Measurements from ENCODE around the gene KSR1. TPM values are rescaled to one million over a fixed set of nuclear protein-coding genes. Genes with fewer than 3 reads are reported as not detected.

KSR1 gene
- total and polyA plus RNA-seq, 2 experiments from 2014 or later, result 7.8 to 53.2 TPM

GRCh38 chr17:27657620-27658019 lies 201.4 kb downstream of the KSR1 start:
- no peak for ATAC-seq
- Histone ChIP-seq H3F3A (replicated peaks; ENCODE audit: low read depth) (no peaks in the 10 kb centered on the region), H3K79me2 (replicated peaks; ENCODE audit: insufficient read depth) (no peaks in the 10 kb centered on the region), H4K20me1 (replicated peaks; ENCODE audit: insufficient read depth) (no peaks in the 10 kb centered on the region), H3K4me3 (no peak overlapping the region), H3K9me2 (ENCODE audit: insufficient read depth) (no peaks in the 10 kb centered on the region), H3K4me2 (no peak overlapping the region), H3K27ac (ENCODE audit: low read depth) (no peak overlapping the region), H3K4me1 (ENCODE audit: insufficient read depth) (no peaks in the 10 kb centered on the region), H3K36me3 (ENCODE audit: insufficient read depth) (no peaks in the 10 kb centered on the region), H2AFZ (no peak overlapping the region), H3K27me3 (ENCODE audit: insufficient read depth) (no peaks in the 10 kb centered on the region)
- TF ChIP-seq CTCF (conservative IDR thresholded peaks at IDR 0.05; ENCODE audit: low read depth in 2 of 2) (no peak), REST (IDR thresholded peaks at IDR 0.05; ENCODE audit: unreplicated experiment) (peak; percentile 74), CREB1 (CRISPR knock-in tag; IDR thresholded peaks at IDR 0.05; ENCODE audit: low read depth) (no peak), POLR2AphosphoS5 (IDR thresholded peaks at IDR 0.05; ENCODE audit: low read depth) (no peak)
- Mint-ChIP-seq H3K27me3 (ENCODE audit: insufficient read depth, low read depth, poor library complexity) (peaks cover 2% of the 10 kb centered on the region), H3K4me1 (peaks cover 4% of the 10 kb centered on the region), H3K36me3 (ENCODE audit: low read depth) (no peaks in the 10 kb centered on the region; the same call in 2 of the 3 replicates), H3K27ac (no peak overlapping the region), H3K4me3 (no peak overlapping the region), H3K9me3 (no peaks in the 10 kb centered on the region; the same call in 1 of the 3 replicates)
- peak; percentile 52 for DNase-seq (ENCODE audit: low spot score)

GRCh38 chr17:27659683-27660082 lies 203.4 kb downstream of the KSR1 start:
- Mint-ChIP-seq H3K4me3 (no peak overlapping the region), H3K4me1 (no peaks in the 10 kb centered on the region), H3K27me3 (ENCODE audit: insufficient read depth, low read depth, poor library complexity) (peaks cover 7% of the 10 kb centered on the region), H3K27ac (no peak overlapping the region), H3K9me3 (no peaks in the 10 kb centered on the region; the same call in 2 of the 3 replicates), H3K36me3 (ENCODE audit: low read depth) (no peaks in the 10 kb centered on the region)
- no peaks in the 10 kb centered on the region for H3K4me1 ChIP-seq (ENCODE audit: insufficient read depth)
- no peak overlapping the region for H3K4me3 ChIP-seq
- no peak for DNase-seq (ENCODE audit: low spot score)
- no peaks in the 10 kb centered on the region for H3K27me3 ChIP-seq (ENCODE audit: insufficient read depth)
- H3K9me2 ChIP-seq (ENCODE audit: insufficient read depth), result no peaks in the 10 kb centered on the region
- no peaks in the 10 kb centered on the region for H3K79me2 ChIP-seq (replicated peaks; ENCODE audit: insufficient read depth)
- H4K20me1 ChIP-seq (replicated peaks; ENCODE audit: insufficient read depth), result no peaks in the 10 kb centered on the region
- no peak overlapping the region for H3K4me2 ChIP-seq
- no peaks in the 10 kb centered on the region for H3F3A ChIP-seq (replicated peaks; ENCODE audit: low read depth)
- no peak overlapping the region for H2AFZ ChIP-seq
- ATAC-seq, result no peak
- H3K36me3 ChIP-seq (ENCODE audit: insufficient read depth), result no peaks in the 10 kb centered on the region
- no peak overlapping the region for H3K27ac ChIP-seq (ENCODE audit: low read depth)
- TF ChIP-seq REST (IDR thresholded peaks at IDR 0.05; ENCODE audit: unreplicated experiment) (no peak), ETS1 (IDR thresholded peaks at IDR 0.05) (no peak), POLR2AphosphoS5 (IDR thresholded peaks at IDR 0.05; ENCODE audit: low read depth) (no peak)
